GM19023 (cell line): ENCODE results near the gene YAE1.
"Not testable (repeated sequence)": the region's sequence is repeated elsewhere in the genome, so short reads cannot be mapped to it uniquely, and the experiment has no call there.

Experiments used
- ATAC-seq: cut with Tn5 transposase; IDR thresholded peaks from one replicate; pipeline ENCODE4 v1.9.1; 2021; ENCODE audit warnings: mild to moderate bottlenecking, moderate library complexity; ENCODE audit not compliant: unreplicated experiment

The YAE1 gene

GRCh38 chr7:39566023-39566921 is at the start of gene YAE1:
TSS of gene YAE1 (plus strand) at chr7:39566404. CDS start at chr7:39566419, 15 bp downstream.
- peak; percentile 100 for ATAC-seq

GRCh38 chr7:39516498-39516897 is 49.7 kb upstream of the YAE1 start:
- no peak for ATAC-seq

- ATAC-seq: no peak
Observed at GRCh38 chr7:39517240-39517639, 49.0 kb upstream of the YAE1 start.

DNA sequence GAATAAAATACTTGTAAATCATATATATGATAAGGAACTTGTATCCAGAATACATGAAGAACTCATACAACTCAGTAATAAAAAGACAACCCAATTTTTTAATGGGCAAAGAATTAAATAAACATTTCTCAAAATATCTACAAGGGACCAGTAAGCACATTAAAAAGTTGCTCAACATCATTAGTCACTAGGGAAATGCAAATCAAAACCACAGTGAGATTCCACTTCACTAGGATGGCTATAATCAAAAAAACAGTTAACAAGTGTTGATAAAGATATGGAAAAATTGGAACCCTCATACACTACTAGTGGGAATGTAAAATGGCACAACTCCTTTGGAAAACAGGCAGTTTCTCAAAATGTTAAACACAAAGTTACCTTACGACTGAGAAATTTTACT is 40.3 kb upstream of the YAE1 start:
- no peak for ATAC-seq

GRCh38 chr7:39526666-39527065 is 39.5 kb upstream of the YAE1 start:
- ATAC-seq: no peak

- ATAC-seq: no peak
Observed at GRCh38 chr7:39527296-39527695, 38.9 kb upstream of the YAE1 start.

- ATAC-seq: no peak
Observed at GRCh38 chr7:39527951-39528350, 38.3 kb upstream of the YAE1 start.

GRCh38 chr7:39528849-39529248 is 37.4 kb upstream of the YAE1 start:
- no peak for ATAC-seq

GRCh38 chr7:39529582-39529981 is 36.6 kb upstream of the YAE1 start:
- no peak for ATAC-seq

- no peak for ATAC-seq
Observed at GRCh38 chr7:39530971-39531370, 35.2 kb upstream of the YAE1 start.

GRCh38 chr7:39531818-39532217 is 34.4 kb upstream of the YAE1 start:
- ATAC-seq: no peak

DNA sequence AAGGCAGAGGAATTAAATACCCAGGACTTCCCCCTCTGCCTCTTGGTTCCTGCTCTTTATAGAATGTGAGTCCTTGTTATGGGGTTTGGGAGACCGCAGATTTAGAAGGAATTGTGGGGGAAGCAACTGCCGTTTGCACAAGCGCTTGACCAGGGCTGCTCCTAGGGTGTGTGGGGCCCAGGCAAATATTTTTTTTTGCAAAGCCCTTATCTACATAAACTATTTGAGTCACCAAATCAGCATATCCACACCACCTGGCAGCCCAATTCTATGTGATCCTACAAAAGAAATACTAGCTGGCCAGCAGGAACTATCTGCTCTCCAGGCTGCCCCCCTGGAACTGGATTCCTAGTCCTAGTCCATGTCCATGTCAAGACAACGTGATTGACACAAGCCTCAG is 33.4 kb upstream of the YAE1 start:
- no peak for ATAC-seq

- ATAC-seq: no peak
Observed at GRCh38 chr7:39534599-39534998, 31.6 kb upstream of the YAE1 start.

DNA sequence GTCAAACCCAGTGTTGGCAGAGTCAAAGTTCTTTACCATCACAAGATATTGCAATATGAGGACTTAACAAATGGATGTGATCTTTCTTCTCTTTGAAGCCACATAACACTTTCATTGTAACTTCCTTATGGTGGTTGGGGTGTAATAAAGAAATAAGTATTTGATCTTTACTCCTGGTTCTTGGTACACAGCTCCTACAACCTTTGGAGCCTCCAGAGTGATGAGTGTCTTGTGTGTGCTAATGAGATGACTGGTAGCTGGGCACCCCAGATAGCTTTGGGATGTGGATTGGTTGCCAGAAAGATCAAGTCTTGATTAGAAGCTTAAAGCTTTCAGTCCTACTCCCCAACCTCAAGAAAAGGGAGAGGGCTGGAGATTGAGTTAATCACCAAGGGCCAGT is 31.1 kb upstream of the YAE1 start:
- no peak for ATAC-seq

GRCh38 chr7:39535720-39536119 is 30.5 kb upstream of the YAE1 start:
- ATAC-seq: no peak

- ATAC-seq: no peak
Observed at GRCh38 chr7:39536951-39537350, 29.3 kb upstream of the YAE1 start.

DNA sequence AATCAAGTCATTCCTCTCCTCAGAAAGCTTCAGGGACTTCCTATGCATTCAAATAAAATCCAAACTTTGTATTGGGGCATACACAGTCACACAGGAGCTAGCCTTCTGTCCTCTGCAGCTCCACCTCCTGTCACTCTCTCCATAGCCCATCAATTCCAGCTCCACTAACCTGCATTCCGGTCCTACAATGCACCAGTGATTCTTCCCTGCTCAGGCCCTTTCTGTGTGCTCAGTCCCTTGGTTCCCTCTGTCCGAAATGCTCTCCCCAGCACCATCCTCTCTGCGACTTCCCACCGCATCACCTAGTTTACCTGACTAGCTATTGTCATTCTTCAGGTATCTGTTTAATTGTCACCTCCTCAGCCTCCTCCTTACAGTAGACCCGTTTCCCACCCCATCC is 26.4 kb upstream of the YAE1 start:
- no peak for ATAC-seq

DNA sequence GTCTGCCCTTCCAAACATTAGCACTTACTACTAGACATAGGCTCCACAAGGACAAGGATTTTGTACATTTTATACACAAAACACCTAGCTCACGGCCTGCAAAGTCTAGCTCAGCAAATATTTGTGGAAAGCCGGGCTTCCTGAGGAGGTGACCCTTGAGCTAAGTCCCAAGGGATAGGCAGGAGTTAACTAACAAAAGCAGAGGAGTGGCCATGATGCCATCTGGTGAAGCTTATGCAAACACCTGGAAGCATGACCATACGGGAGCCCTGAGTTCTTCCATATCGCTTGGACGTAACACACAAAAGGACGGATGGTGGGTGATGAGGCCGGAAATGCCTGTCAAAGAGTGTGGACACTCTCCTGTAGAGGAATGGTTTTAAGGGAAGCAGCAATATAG is 25.9 kb upstream of the YAE1 start:
- ATAC-seq: no peak

- no peak for ATAC-seq
Observed at GRCh38 chr7:39541511-39541910, 24.7 kb upstream of the YAE1 start.

GRCh38 chr7:39544774-39545173 is 21.4 kb upstream of the YAE1 start:
- ATAC-seq: not testable (repeated sequence)

DNA sequence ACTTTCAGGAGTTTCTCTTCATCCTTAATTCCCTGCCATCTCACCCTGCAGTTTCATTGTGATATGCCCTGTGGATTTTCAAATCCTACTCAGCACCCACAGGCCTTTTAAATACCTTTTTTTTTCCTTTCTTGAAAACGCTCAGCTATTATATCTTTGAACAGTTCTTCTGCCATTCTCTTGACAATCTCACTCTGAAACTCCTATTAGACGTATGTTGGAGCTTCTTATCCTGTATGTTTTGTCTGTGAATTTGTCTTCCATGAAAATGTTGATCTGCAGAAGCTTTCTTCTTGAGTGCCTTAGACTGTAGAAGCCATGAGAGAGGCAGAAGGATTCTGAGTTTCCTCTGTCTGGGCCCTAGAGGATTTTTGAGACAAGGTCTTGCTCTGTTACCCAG is 18.9 kb upstream of the YAE1 start:
- no peak for ATAC-seq

- no peak for ATAC-seq
Observed at GRCh38 chr7:39550411-39550810, 15.8 kb upstream of the YAE1 start.

DNA sequence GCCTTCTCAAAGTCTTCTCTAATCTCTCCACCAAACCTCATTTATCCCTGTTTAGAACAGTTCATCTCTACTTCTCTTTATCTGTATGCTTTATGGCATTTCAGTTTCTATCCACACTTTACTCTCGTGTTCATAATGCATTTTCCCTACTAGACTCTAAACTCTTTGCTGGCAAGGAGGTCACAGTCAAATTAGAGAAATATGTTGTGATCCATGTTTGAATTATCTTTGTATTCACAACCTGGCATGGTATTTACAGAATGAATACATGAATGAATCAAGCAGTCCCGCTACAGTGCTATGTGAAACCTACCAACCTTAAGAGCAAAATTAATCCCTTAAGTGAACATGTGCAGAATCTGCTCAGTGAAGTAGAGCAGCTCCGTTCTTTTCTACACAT is 12.8 kb upstream of the YAE1 start:
- no peak for ATAC-seq
